Kidney (tissue), 14 donors: Measurements from ENCODE around the gene RFLNA. TPM values are rescaled to one million over a fixed set of nuclear protein-coding genes. Genes with fewer than 3 reads are reported as not detected.

Experiments
- DNase-seq, 5 donors: peaks; one replicate each; pipeline ENCODE4 v3.0.0-alpha.2; 2013 to 2020
- FAIRE-seq: peaks from 2 replicates; lab custom pipeline; 2012; peaks lifted over from hg19 to GRCh38; lab: Jason Lieb, UNC
- H3K27ac ChIP-seq, 2 donors: one replicate each; pipeline ENCODE4 v1.7.0; 2013; ENCODE audit warnings: low read depth in 2 of 2, low read length in 2 of 2, inconsistent platforms in 1 of 2
- H3K27me3 ChIP-seq: one replicate; pipeline ENCODE4 v1.7.1; 2013; ENCODE audit warnings: low read length, inconsistent platforms; ENCODE audit not compliant: control insufficient read depth, insufficient read depth
- H3K36me3 ChIP-seq, 3 donors: one replicate each; pipeline versions ENCODE4 v1.7.0 to v1.7.1; 2013; ENCODE audit warnings: low read length in 3 of 3, control low read depth in 1 of 3, inconsistent platforms in 1 of 3; ENCODE audit not compliant: insufficient read depth in 3 of 3, control insufficient read depth in 2 of 3
- H3K4me1 ChIP-seq, 3 donors: one replicate each; pipeline versions ENCODE4 v1.7.0 to v1.7.1; 2013; ENCODE audit warnings: low read length in 3 of 3, inconsistent platforms in 1 of 3, low read depth in 1 of 3; ENCODE audit not compliant: control insufficient read depth in 2 of 3, insufficient read depth in 2 of 3
- H3K4me3 ChIP-seq, 3 donors: one replicate each; pipeline versions ENCODE4 v1.7.0 to v1.8.1; 2013; ENCODE audit warnings: low read length in 3 of 3, control low read depth in 1 of 3, inconsistent platforms in 1 of 3
- H3K9ac ChIP-seq, 3 donors: one replicate each; pipeline versions ENCODE4 v1.7.0 to v1.7.1; 2013; ENCODE audit warnings: low read length in 3 of 3, control low read depth in 1 of 3, inconsistent platforms in 1 of 3
- H3K9me3 ChIP-seq, 3 donors: one replicate each; pipeline versions ENCODE4 v1.7.0 to v1.7.1; 2013; ENCODE audit warnings: low read length in 3 of 3, control low read depth in 1 of 3, inconsistent platforms in 1 of 3; ENCODE audit not compliant: control insufficient read depth in 2 of 3, insufficient read depth in 1 of 3
- intact Hi-C: fragments of 100-400 bp; cut with DNase I; formaldehyde crosslinking; loops from one replicate; pipeline ENCODE4 v1.11.1; 2022
- polyA plus RNA-seq: library from polyadenylated mRNA; stranded (reverse); fragments of 350-450 nt; fragmentation: Illumina TruSeq; extraction: RNeasy Lipid Tissue Mini Kit (QIAGEN cat#74804); gene quantifications from one replicate; pipeline ENCODE4 v1.2.3, GENCODE V29; 2014; ENCODE audit warnings: low read depth, low replicate concordance; ENCODE audit not compliant: insufficient read depth
- total RNA-seq: library from RNA; stranded (reverse); fragmentation: NEBNext Ultra II Directional; extraction: Animal tissue kit (Norgen Biotek cat#: 25700); gene quantifications from one replicate; pipeline ENCODE4 v1.2.1, GENCODE V29; 2021
- TF ChIP-seq, protein P1 (sequence below): IDR thresholded peaks from 3 replicates; pipeline ENCODE4 v1.5.1; 2012; ENCODE audit warnings: mild to moderate bottlenecking, moderate library complexity, borderline replicate concordance; ENCODE audit not compliant: insufficient read depth; ENCODE audit errors: extremely low read depth
- donor health status: control.
- donor health status: control.
- donor health status: control.
- donor health status: control.
- donor health status: control.
- donor health status: DM: yes; HTN: yes; CAD: no.
- donor health status: Normal renal cell carcinoma (clear cell type).

Gene RFLNA
- total and polyA plus RNA-seq, 2 donors from 2014 or later, result 0.76 to 0.82 TPM

DNA sequence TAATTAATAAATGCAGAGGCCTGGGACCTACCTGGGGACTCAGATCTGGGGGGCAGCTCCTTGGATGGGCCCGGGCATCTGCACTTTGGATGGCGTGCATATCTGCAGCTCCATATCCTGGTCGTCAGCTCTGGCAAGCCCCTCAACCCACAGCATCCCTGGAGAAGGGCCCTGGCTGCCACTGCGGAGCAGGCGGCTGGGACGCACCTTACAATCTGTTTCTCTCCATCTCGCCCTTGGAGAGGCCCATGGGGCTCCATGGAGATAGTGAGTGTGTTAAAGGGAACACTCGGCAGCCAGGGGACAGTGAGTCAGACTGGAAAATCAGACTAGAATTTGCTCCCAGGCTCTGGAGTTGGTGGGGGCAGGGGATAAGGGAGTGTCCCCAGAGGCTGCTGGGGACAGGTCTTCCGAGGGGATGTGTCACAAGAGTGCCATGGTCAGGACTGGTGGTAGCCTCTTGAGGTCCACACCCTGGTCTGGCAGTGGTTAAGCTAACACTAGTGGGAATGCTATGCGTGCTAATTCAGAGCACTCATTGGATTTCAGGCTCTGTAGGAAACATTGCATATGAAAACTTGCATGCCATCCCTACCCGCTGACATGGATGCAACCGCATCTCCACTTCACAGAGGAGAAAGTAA is 21.5 kb downstream of the RFLNA start:
- Histone ChIP-seq H3K36me3 (no peaks in the 10 kb centered on the region), H3K4me1 (no peaks in the 10 kb centered on the region), H3K4me3 (no peak overlapping the region), H3K27ac (no peak overlapping the region), H3K9me3 (no peaks in the 10 kb centered on the region), H3K27me3 (no peaks in the 10 kb centered on the region), H3K9ac (no peak overlapping the region)
- intact Hi-C loops, result no loop called here
- TF ChIP-seq, protein P1, sequence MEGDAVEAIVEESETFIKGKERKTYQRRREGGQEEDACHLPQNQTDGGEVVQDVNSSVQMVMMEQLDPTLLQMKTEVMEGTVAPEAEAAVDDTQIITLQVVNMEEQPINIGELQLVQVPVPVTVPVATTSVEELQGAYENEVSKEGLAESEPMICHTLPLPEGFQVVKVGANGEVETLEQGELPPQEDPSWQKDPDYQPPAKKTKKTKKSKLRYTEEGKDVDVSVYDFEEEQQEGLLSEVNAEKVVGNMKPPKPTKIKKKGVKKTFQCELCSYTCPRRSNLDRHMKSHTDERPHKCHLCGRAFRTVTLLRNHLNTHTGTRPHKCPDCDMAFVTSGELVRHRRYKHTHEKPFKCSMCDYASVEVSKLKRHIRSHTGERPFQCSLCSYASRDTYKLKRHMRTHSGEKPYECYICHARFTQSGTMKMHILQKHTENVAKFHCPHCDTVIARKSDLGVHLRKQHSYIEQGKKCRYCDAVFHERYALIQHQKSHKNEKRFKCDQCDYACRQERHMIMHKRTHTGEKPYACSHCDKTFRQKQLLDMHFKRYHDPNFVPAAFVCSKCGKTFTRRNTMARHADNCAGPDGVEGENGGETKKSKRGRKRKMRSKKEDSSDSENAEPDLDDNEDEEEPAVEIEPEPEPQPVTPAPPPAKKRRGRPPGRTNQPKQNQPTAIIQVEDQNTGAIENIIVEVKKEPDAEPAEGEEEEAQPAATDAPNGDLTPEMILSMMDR, result no peak
- no peak for FAIRE-seq
- DNase-seq, result no peak

DNA sequence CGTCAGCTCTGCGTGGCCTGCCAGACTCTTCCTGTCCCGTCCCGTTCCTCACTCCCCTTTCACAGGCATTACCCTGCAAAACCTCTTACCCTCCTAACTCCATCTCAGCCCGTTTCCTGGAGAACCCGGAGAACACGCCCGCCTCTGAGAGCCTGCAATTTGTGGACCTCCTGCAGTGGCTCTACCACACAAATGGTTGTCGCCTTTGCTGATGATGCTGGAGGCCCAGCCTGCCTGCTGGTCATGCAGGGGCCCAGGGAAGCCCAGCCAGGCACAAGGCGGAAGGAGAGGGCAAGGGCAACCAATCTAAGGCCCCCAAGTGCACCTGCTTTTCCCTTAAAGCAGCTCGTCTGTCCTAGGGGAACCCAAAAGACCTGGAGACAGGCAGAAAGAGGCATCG is 22.5 kb downstream of the RFLNA start:
- no peaks in the 10 kb centered on the region for H3K36me3 ChIP-seq
- H3K4me1 ChIP-seq, result no peaks in the 10 kb centered on the region
- H3K4me3 ChIP-seq, result no peak overlapping the region
- no peaks in the 10 kb centered on the region for H3K9me3 ChIP-seq
- DNase-seq (no peak), FAIRE-seq (no peak)
- intact Hi-C loops, result no loop called here
- H3K9ac ChIP-seq, result no peak overlapping the region
- H3K27me3 ChIP-seq, result no peaks in the 10 kb centered on the region
- no peak overlapping the region for H3K27ac ChIP-seq
- TF ChIP-seq, protein P1, result no peak

DNA sequence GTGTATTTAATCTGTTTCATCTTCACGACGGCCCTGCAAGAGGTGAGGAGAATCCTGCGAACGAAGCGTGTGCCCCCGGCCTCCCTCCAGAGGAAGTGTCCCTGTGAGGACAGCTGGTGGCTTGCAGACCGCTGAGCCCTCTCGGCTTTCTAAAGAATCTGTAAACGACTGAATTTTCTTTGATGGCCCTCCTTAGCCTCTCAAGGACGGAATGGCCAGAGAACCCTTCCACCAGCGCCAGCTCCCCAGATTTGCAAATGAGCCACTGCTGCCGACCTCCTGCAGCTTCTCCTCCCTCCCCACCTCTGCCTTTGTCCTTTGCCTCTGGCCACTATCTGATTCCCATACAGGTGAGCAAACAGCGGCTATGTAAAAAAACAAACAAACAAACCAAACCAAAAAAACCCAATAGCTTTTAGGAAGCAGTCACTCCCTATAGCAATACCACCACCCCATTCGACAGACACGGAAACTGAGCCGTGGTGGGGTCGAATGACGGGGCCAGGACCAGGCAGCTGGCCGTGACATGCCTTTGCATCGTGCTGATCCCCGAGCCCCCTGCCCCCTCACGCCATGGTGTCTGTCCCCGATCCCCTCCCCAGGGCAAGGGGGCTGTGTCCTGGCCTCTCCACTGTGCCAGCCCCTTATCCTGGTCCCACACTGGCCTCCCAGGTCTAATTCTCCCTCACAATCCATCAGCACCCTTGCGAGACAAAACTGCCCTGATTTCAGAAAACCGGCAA is 23.6 kb downstream of the RFLNA start:
- Histone ChIP-seq H3K9me3 (peaks cover under 1 to 2% (median 1%) of the 10 kb centered on the region in 3 donors), H3K27me3 (no peaks in the 10 kb centered on the region), H3K4me1 (no peaks in the 10 kb centered on the region), H3K36me3 (peaks cover under 1 to 2% (median 2%) of the 10 kb centered on the region in 3 donors), H3K4me3 (no peak overlapping the region), H3K9ac (no peak overlapping the region), H3K27ac (no peak overlapping the region)
- DNase-seq (no peak), FAIRE-seq (no peak)
- TF ChIP-seq, protein P1, result no peak
- intact Hi-C loops, result no loop called here
